GM15510 (cell line): ENCODE results near the gene PI4KB.

Experiments
- POLR2A ChIP-seq: IDR thresholded peaks from 3 replicates; pipeline ENCODE4 v1.6.1; 2011; ENCODE audit warnings: borderline replicate concordance; ENCODE audit not compliant: insufficient read length; ENCODE audit errors: extremely low read depth

The PI4KB gene

DNA sequence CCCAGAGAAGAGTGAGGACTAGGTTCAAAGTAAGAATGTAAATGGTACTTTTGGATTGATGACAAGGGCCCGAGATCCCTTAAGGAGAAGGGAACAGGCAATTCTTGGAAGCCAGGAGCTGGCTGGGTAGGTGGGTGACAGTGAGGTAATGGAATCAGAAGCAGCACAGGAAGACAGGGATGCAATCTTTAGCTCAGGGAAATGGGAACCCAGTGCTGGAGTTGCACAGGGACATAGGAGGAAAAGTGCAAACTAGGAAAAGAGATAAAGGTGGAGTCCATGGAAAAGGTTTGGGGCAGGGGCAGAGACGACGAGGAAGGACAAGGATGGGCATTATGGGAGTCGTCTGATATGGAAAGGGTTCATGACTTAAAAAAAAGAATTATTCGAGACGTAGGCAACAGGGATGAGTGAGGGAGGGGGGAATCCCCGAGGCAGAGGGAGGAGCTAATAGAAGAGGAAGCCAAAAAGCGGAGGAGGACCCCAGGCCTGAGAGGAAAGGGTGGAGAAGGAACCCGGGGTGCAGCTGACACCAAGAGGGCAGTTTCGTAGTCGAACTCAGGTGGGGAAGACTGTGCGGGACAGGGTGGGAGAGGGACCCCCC, 495 bp downstream of the PI4KB start:
- no peak for TF ChIP-seq POLR2A

- TF ChIP-seq POLR2A = no peak
These were observed 1.4 kb downstream of the PI4KB start for GRCh38 chr1:151325646-151326429.

DNA sequence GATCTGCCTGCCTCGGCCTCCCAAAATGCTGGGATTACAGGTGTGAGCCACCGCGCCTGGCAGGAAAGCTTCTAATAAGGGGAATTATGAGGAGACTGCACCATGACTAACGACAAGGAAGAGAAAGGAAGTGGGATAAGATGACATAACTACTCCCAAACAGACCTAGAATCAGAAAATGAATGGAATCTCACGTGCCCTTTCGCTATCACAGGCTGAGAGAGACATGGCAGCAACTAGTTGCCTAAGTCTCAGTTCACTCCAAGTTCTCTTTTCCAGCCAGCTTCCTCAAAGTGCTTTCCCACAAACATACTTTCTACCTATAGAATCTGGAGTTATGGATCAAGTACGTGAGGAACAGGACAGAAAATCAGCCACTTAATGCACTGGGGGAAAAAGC, 2.0 kb downstream of the PI4KB start:
- TF ChIP-seq POLR2A = no peak

DNA sequence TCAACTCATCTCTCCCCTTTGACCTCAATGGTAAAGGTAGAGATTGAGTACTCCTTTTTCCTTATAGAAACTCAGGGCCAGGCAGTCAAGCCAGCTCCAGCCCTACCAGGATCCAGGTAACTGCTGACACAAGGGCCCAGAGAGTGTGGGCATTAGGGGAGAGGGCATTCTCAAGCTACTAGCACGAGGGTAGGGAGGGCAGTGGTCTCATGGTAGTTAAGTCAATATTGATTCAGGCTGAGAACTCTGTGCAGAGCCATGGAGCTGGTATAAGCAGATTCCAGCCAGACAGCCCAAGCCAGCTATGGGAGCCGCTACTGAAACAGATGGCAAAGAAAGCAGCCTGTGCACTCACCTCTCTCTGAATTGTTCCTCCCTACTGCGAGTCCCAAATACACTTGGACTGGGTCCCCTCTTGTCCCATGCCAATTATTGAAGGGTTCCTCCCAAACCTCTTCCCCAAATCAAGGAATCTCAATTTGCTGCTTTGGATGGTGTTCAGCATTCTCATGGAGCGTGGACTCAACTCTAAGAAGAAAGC, 2.8 kb downstream of the PI4KB start:
- no peak for TF ChIP-seq POLR2A

DNA sequence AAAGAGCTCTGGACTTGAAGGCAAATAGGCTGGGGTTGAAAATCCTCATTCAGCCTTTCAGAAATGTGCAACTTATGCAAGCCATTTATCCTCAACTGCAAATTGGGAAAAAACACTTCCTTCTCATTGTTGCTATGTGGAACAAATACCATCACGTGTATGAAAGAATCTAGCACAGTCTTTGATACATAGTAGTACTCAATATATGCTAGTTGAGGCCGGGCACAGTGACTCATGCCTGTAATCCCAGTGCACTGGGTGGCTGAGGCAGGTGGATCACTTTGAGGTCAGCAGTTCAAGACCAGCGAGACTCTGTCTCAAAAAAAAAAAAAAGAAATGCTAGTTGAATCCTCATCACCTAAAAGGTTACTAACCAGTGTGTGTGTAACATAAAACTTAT, 8.2 kb downstream of the PI4KB start:
- no peak for TF ChIP-seq POLR2A

DNA sequence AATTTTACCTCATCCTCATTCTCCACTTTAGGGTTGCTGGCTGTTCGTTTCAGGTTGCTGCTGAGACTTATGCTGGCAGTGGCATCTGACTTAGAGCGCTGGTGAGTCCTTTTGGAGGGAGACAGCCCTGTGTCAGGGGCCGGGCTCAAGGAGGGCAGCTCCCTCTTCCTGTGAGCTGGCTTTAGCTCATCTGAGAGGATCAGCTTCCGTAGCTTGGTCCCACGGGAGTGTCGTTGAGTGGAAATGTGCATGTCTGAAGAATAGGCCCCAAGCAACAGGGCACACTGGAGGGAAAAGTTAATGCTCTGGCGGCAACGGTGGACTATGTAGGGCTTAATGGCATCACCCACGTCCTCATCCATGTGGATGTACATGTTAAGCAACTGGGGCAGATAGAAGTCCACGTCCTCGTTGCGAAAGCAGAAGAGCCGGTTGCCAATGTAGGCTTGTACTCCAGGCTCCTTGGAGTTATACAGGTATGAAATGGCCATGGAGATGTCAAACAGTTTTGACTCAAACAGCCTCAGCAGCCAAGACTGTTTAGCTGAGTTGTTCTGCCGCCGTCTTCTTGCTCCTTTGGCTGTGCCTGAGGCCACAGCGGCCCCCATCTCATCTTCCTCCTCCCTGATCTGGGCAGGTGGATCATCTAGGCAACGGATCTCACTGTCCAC, 11.5 kb downstream of the PI4KB start:
- TF ChIP-seq POLR2A = no peak

- no peak for TF ChIP-seq POLR2A
These were observed 12.9 kb downstream of the PI4KB start for GRCh38 chr1:151314137-151314875.

- TF ChIP-seq POLR2A = no peak
These were observed 13.7 kb downstream of the PI4KB start for GRCh38 chr1:151313501-151313900.

- no peak for TF ChIP-seq POLR2A
These were observed 14.4 kb downstream of the PI4KB start for GRCh38 chr1:151312826-151313225.

DNA sequence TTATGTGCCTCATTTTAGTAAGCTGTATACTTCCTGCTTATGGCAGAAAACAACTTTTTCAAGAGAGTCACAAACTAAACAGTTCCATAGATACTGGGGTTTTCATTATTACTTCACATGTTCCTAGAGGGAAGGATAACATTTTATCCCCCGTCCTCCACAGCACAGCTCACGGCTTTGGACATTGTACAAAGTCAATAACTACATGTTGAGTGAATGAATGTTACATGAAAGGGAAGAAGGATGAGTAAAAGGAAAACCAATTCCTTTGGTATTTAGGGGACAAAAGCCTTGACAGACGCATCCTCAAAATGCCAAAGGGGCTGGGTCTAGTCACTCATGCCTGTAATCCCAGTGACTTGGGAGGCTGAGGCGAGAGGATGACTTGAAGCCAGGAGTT, 14.8 kb downstream of the PI4KB start:
- TF ChIP-seq POLR2A = no peak

- no peak for TF ChIP-seq POLR2A
These were observed 15.5 kb downstream of the PI4KB start for GRCh38 chr1:151311589-151312331.

GRCh38 chr1:151311011-151311410, 16.2 kb downstream of the PI4KB start:
- TF ChIP-seq POLR2A = no peak

DNA sequence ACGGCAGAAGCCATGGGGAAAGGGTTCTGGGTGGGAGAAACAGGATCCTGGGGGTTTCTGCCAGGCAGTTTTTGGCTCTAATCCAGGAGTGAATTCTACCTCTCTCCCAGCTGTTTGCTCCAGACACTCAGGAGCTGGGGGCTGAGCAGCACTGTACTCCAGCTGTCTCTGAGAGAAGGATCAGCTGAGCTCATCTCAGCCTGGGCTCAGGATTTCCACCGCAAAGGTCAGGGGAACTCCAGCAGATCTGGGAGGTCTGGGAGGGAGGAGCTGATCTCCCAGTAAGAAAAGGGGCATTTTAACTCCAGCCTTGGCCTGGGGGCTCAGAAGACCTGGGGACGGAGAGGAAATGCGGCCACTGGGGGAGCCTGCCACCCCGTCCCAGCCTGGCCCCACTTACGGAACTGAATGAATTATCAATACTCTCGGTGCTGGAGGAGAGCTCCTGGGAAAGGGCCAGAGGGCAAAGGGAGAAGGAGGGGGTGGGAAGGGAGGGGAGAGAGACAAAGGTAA, 17.3 kb downstream of the PI4KB start:
- TF ChIP-seq POLR2A = no peak

DNA sequence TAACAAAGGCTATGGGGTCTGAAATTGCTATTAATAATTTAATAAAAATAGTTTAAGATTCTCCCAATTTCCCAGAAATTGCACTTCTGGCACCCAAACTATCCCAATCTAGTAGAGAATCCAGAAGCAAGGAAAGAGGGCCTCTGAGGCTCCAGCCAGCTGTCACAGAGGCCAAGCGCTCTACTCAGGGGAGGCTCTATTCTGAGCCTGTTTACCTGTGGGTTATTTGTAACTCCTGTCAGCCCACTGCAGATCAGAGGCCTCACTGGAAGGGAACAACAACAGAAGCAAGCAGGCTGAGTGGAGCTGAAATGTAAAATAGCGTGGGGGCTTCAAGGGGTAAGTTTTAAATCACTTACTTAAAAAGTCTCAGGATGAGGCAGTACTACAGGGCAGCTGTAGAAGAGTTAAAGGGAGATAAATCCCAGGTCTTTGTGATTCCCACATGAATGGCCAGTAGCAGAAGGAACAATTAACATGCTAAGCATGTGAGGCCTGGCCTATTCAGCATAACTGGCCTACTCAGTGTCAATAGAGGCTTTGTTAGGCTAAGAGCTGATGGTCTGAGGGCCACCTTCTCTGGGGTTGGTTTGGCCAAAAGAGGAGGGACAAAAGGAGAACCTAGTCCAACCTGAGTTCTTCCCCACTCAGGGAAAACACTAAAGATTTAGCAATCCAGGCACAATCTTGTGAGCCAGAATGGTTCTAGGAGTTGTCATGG, 32.3 kb downstream of the PI4KB start:
- TF ChIP-seq POLR2A = no peak

GRCh38 chr1:151293093-151293492, 34.1 kb downstream of the PI4KB start:
- TF ChIP-seq POLR2A = no peak
